HG03139 (cell line): ENCODE measurements around the gene AGBL1.

ENCODE experiments used
- ATAC-seq: cut with Tn5 transposase; IDR thresholded peaks from one replicate; pipeline ENCODE4 v1.9.1; 2021; ENCODE audit not compliant: unreplicated experiment

The AGBL1 gene

DNA sequence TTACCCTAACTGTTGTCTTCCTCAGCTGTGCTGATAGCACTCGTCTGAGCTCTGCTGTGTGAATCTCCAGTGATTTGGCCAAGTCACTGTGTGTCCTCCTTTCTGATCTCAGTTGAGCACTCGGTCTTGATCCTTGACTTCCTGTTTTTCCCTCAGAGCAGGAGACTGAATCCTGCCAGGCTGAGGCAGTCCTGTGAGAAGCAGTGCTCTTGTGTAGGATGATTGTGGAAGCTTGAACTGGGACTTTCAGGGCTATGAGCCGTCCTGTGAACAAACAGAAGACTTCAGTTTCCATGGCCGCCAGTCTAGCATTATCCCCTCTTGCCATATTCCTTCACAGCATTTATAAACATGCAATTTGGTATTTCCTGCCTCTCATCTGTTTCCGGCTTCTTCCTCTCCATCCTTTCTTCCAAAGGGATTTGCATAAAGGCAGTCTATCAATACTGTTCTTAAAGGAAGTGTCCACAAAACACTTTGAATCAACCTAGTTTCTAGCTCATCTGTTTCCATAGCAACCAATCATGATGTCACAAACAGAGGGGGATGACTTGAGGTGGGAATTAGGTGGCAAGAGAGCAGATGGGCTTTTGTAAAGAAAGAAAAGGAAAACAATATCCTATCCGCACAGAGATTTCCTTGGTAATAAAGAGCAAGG is 237.2 kb downstream of the AGBL1 start:
- ATAC-seq, result no peak

DNA sequence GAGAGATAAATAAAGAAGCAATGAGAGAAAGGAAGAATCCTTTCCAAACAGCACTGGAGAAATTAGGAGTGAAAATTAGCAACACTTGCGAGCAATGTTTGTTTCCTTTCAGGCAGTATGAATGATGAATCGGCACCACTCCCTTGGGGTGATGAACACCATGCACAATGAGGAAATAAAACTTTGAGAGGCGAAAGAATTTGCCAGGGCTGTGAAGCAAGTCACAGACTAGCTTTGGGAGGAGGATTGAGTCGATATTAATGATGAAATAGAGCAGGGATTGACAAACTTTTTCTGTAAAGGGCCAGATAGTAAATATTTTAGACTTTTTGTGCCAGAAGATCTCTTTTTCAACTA is 237.7 kb downstream of the AGBL1 start:
- no peak for ATAC-seq

DNA sequence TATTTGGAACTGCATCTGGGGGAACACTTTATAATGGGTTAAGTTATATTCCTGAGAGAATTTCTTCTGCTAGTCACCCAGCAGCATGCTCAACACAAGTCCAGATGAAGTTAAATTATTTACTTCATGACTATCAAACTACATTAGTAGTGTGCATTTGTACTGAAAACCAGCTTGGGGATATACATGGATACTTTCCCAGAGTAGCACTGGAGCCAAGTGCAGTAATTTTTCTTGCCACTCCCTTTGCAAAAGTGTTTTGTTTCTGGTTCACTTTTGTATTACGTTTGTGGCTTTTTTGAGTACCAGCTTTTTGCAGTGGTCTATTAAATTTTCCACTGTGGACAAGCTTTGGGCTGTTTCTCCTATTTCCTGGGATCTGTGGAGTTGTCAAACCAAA is 243.0 kb downstream of the AGBL1 start:
- no peak for ATAC-seq

DNA sequence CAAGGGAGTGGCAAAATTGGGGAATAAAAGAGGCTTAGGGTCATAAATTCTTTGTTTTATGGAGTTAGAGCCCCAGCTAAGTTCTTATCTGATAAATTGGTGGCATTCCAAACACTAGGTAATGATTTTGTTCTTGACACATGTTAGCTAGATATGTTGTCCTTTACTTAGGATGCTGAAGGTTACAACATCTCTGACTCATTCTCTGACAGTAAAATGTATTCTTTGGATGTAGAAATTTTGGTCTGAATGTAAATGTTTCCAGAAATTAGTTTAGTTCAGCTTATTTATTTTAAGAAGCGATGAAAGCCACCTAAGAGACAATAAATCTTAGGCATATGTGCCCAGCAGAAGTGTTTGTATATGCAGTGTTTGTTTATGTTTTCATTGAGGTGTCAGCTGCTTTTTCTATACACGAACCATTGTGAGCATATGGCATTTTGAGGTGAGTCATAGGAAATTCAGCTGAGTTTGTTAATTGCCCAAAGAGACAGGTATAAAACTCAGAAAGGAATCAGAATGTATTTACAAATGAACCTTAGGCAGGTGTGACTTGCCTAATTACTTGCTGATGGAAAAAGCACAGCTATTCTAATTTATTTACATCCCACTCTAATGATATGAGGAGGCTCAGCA is 247.7 kb downstream of the AGBL1 start:
- no peak for ATAC-seq

DNA sequence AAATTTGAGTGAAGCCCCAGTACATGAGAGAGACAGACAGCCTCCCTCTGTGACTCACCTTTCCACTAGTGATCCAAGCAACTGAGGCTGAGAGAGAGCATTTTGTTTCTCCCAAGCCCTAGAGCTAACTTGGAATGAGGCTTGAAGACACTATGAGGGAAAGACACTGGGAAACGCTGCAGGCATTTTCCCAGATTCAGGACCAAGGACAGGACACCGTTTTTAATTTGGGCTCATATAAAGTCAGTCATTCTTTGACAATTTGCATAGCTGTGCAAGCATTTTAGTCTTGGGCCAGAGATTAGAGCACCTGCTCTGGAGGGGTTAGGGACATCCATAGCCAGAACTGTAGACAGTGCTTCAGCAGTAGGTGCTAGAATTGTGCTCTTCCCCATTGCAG is 249.0 kb downstream of the AGBL1 start:
- ATAC-seq, result no peak

DNA sequence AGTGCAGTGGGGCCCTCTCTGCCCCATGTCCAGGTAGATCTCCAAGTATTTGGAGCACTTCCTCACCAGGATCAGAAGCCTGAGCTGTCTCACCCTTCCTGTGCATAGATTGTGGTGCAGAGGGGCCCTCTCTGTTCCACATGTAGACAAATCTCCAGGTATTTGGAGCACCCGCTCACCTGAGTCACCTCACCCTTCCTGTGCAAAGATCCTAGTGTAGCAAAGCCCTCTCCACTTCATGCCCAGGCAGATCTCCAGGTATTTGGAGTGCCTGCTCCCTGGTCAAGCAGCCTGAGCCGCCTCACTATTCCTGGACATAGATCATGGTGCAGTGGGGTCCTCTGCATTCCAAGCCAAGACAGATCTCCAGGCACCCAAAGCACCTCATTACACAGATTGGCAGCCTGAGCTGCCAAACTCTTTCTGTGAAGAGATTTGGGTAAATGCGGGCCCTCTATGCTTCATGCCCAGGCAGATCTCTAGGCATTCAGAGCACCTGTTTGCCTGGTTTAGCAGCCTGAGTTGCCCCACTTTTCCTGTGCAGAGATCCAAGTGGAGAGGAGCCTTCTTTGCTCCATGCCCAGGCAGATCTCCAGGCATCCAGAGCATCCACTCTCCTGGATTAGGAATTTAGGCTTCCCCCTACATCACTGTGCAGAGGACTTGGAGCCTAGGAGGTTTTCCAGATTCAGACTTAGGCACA is 249.8 kb downstream of the AGBL1 start:
- no peak for ATAC-seq

DNA sequence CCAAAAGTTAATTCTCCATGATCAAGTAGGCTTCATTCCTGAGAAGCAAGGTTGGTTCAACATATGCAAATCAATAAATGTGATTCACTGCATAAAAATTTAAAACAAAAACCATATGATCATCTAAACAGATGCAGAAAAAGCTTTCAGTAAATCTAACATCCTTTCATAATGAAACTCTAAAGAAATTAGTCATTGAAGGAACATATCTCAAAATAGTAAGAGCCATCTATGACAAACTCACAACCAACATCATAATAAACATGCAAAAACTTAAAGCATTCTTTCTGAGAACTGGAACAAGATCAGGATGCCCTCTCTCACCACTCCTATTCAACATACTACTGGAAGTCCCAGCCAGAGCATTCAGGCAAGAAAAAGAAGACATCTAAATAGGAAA is 254.1 kb downstream of the AGBL1 start:
- ATAC-seq, result no peak

DNA sequence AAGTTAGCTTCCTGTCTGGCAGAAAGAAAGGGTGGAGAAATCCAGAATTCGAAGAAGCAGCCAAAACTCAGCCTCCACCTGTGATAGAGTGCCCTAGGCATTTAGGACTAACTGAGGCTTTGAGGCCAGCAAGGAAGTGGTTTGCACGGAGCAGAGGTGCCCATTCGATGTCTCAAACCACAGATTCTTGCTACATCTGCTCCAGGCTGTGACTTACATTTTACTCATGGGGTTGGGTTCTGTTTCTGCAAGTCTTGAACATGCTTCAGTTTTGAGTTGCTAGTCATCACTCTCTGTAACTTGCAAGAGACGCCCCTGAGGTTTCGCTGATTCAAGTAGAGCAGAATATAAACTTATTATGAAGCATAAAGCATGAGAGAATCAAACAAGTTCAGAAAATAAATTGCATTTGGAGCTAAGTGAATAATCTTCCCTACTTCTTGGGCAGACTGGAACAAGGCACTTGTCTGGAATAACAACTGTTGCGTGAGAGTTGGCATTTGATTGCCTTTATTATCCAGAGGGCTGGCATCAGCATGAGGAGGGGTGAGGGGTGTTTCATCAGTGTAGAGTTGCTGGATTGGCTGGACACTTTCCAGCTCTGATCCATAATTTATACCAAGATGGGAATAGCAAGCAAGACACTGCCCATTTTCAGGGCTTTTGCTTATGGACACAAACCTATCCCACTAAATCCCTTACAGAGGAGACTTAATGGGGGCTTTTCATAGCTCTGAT is 256.5 kb downstream of the AGBL1 start:
- no peak for ATAC-seq

DNA sequence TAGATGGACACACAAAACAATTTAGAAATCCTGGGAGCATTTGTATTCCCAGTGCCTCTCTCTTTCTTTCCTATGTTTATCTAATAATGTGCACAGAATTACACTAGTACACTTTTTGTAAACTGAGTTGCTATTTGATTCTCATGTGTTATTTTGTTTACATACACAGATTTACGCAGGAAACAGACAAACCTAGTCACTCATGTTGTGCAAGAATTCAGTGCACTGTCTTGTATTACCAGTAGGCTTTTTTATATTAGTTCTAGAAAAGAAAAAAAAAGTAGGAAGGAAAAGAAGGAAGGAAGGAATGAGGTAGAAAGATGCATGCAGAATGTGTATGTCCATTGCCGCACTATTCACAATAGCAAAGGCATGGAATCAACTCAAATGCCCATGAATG is 257.4 kb downstream of the AGBL1 start:
- ATAC-seq, result no peak

DNA sequence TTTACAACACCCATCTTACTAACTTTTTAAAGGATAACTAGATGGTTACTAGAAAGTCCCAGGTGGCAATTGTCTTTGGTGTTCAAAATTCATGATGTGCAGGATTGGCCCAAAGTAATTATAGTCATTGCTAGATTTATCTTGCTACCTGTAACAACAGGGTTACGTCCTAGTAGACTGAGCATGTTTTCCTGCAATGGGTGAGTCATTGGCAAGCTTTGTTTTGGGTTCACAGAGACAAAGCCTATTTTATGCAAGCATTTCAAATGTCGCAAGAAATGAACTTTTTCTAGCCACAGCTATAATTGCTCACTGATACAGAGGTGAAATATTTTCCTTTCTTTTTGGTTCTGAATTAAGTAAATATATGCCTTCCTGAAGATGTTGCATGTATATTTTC is 267.6 kb downstream of the AGBL1 start:
- ATAC-seq, result no peak

DNA sequence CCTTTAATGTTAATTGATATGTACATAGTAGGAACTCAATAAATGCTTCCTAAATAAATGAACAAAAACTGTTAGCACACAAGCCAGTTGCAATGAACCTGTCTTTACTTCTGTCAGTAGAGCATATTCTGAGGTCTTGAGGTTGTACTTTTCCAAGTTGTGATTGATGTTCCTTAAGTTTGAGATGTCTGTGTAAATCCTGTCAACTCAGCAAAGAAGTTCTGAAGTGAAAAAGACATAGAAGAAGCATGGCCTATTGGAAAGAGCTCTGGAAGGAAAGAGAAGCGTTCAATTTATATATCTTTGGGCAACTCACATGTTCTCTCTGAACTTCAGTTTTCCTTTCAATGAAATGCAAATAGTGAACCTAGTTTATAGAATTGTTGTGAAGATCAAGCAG is 269.9 kb downstream of the AGBL1 start:
- no peak for ATAC-seq

DNA sequence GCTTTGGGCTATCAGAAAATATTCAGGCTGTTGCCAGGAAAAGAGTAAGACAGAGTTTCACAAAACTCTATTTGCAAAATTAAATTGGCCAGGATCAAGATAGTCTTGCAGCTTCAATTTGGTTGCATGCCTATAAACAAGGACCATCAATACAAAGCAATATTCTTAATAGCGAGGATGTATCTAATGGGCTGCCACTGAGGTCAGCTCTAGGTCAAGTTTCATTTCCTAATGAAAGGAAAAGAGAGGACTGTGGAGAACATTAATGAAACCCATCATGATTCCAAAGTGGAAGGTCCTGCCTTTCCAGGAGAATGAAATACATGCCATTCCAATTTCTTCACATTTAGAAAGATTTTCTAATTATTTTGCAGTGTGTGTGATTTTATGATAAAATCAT is 273.5 kb downstream of the AGBL1 start:
- ATAC-seq, result no peak

DNA sequence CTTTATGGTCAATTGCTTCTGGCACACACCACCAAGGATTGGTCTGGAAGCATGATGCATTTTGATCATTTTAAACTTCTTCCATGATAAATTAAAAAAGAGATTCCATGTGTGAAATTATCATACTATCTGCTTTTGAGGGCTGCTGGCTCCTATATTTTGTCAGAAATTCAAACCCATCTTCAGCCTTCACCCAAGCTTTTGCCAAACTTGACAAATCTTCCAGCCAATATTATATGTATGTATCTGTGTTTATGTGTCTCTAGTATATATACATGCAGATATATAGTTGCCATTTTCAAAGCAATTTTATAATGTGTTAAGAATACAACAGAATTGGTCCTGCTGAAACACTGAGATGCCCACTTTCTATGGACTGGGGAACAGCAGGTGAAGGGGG is 275.7 kb downstream of the AGBL1 start:
- ATAC-seq, result no peak

DNA sequence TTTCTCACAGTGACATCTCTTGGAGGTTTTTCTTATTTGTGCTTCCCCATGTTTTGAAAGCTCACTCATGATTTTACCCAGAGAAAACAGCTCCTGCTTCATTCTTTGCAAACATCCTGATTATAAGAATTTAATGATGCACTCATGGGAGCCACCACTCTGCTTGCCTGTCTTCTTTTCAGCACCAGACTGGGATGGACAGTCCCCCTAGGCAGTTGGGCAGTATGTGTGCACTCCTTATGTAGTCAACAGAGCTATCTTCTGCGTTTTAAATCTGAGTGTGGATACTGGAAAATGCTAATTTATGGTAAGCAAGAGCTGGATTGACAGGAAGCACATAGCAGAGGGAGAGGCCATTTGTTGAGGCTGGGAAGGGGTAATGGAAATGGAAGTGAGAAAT is 276.1 kb downstream of the AGBL1 start:
- no peak for ATAC-seq

DNA sequence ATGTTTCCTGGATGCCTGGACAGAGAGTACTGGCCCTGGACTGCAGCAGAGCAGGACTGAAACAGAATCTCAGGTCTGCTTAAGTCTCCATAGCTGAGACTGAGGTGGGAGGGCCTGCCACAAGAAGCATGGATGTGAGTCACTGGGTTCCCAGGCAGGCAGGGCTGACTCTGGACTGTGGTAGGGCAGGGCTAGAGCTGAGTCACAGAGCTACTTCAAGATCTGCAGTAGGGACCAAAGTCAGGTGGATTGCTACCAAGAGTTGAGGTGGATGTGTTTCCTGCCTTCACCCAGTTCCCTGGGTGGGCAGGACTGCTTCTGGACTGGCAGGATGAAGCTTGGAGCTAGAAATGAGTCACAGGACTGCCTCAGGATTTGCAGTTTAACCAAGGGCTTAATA is 282.9 kb downstream of the AGBL1 start:
- no peak for ATAC-seq

DNA sequence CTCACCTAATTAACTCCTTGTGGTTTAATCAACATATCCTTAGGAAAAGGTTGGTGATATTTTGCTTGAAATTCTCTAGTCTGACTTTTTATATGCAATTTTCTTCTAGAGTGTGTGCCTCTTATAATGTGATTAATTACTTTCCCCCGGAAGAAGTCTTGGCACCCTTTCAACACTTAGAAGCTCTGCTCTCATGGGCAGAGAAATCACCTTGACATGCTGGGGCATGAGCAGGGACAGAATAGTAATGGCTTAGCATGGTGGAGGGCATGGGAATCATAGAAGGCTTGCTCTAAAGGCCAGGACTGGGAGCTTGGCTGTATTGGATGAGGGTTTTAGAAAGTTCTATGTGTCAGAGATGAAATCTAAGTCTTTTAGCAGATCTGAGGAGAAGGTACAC is 293.5 kb downstream of the AGBL1 start:
- no peak for ATAC-seq

DNA sequence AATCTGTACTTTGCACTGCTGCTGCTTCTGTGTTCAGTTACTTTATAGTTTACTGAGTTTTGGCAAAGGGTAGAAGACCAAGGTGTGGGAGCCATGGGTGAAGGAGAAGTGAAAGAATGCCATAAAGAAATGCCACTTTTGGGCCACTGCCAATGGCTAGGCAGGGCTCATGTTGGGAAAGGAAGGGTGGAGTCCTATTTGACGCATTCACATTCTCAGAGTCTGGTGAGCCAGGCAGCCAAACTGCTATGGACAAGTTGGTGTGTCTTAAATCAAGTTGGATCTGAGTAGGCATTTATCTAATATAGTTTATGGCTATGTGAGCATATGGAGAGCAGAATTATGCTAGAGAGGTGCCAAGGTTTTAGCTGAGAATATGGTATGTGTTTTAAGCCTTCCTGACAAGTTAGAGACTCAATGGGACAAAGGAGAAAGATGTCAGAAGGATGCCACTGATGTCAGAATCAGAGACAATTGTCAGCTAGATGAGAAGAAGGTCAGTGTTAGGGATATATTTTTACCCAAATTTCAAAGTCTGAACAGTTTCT is 296.1 kb downstream of the AGBL1 start:
- ATAC-seq, result no peak

DNA sequence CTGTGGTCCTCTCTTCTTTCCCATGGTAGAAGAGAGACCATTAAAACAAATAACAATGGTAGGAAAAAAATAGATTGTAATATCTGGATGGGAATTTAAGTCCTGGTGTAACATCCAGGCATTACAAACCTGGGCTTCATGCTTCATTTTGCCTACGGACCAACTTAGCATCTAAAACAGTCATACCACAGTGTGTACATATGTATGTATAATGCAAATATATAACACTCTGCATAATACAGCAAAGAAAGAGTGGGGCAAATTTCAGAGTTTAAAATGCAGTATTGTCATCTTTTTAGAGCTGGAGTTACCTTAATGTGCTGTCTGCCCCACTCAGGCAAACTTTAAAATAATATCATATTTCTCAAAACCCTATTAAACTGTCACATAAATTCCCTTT is 298.2 kb downstream of the AGBL1 start:
- ATAC-seq, result no peak

DNA sequence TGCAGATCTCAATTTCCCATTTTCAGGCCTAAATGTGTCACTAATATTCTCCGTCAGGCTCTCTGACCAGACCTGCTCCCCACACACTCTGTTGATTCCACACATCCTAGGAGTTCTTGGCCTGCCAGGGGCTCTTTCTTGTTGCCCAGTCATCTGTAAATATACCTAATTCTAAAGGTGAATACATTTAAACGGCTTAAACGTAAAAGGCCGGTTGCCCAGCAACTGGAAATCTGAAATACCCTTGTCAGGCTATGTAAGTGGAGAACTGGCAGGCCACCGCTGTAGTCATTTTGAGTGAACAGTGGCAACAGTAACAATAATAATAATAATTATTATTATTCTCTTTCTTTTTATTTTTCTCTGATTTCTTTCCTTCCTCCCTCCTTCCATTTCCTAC is 302.7 kb downstream of the AGBL1 start:
- ATAC-seq, result no peak

DNA sequence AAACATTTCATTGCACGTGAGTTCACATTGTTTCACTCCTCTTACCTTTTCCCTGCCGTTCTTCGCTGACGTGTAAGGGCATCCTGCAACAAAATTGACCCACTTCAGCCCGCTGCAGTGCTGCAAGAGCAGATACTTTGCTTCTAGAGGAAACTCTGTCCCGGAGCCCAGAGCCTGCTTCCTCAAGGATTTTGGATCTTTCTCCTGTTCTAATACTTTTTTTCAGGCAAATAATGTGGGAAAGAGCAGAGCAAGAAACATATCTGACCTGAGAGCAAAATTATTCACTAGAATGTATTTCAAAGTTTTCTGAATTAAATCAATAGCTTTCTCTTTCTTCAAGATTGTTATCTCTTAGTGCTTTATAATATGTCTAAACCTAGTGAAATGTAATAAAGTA is 303.9 kb downstream of the AGBL1 start:
- ATAC-seq, result no peak

DNA sequence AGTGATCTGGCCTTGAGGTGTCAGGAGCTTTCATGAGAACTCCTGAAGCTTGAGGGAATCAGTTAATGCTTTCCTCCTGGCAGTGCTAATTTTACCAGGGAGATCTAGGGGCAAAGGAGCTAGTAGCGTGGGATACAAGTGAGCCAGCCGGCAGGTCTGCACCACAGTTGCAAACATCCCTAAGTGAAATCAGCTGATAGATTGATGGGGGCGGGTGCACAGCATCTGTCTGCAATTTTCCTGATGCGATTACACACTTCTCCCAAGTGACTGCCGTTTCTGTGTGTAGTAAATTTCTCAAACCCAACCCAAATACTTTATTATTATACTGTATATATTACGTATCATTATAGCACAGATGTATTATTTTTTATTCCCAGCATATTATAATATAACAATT is 304.5 kb downstream of the AGBL1 start:
- no peak for ATAC-seq

DNA sequence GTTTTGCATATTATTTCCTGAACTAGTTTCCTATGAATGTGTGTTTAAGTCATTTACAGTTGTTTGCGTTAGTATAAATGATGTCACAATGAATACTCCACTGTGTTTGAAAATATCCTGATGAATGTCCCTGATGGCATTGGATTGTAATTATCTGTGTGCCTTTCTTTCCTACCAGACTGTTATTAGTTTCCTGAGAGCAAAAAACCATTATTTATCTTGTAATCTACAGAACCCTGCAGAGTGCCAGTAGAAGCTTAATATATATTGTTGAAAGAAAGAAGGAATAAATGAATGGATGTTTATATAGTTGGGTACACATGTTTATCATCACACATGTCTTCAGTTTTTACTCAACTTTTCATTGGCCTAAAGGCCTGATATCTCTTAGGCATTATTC is 312.6 kb downstream of the AGBL1 start:
- no peak for ATAC-seq
